ENCODE measurements around the gene SULT1A2.
"Not testable (repeated sequence)": the region's sequence is repeated elsewhere in the genome, so short reads cannot be mapped to it uniquely, and the experiment has no call there.

SULT1A2 gene

DNA sequence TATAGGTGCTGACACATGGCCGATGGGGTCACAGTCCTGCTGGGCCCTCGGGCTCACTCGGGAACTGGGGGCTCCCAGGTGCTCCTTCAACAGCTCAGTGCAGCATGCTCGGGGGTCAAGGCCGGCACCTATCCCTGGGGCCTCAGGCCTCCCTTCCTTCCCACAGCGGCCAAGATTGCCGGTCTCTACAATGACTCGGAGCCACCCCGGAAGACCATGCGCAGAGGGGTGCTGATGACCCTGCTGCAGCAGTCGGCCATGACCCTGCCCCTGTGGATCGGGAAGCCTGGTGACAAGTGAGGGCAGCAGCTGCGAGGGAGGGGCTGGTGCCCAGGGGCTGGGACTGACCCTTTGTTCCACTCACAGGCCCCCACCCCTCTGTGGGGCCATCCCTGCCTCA is 6.9 kb downstream of the SULT1A2 start:
- no peak for DNase-seq

DNA sequence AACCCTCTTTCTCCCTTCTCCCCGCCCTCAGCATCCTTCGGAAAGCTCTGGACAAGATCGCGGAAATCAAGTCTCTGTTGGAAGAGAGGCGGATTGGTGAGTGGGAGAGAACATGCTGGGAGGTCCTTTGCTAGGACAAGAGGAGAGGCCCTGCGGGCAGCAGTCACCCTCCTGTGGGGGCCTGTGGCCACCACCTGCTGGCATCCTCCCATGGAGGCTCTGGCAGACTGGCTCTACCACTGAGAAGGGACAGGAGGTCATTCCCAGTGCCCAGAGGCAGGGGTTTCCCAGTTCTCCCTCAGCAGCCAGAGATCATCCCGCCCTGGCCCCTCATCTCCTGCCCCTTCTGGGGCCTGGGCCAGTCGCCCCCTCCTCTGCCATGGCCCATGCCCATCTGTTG is 7.8 kb downstream of the SULT1A2 start:
- no peak for DNase-seq

GRCh38 chr16:28587386-28587785 is 9.5 kb downstream of the SULT1A2 start:
- no peak for DNase-seq

DNA sequence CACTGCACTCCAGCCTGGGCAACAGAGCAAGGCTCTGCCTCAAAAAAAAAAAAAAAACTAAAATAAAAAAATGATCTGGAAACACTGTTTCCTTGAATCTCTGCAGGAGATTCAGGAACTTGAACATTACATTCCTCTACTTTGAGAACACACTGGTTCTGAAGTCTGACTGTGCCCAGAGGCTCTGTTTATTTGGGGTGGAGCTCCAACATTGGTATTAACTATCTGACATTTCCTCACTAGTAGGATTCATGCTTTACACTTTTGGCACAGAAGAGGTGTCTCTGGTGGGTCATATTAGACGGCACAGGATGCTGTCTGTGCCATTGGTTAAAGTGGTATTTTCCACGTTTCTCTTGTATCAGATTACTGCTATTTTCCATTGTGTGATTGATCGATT is 10.4 kb downstream of the SULT1A2 start:
- DNase-seq, result no peak

DNA sequence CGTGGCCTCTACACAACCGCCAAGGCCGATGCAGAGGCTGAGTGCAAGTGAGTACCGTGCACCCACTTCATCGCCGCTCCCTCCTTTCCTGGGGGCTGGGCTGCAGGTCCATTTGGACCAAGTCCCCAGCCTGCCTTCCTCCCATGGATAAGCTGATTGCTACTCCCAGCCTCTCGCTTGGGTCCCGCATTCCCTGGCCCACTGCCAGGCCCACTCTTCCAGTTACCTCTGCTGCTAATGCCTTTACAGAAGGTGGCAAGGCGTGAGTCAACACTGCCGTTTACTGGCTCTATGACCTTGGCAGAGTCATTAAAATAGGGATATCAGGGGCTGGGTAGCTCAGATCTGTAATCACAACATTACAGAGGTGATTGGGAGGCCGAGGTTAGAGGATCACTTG is 11.2 kb downstream of the SULT1A2 start:
- no peak for DNase-seq

DNA sequence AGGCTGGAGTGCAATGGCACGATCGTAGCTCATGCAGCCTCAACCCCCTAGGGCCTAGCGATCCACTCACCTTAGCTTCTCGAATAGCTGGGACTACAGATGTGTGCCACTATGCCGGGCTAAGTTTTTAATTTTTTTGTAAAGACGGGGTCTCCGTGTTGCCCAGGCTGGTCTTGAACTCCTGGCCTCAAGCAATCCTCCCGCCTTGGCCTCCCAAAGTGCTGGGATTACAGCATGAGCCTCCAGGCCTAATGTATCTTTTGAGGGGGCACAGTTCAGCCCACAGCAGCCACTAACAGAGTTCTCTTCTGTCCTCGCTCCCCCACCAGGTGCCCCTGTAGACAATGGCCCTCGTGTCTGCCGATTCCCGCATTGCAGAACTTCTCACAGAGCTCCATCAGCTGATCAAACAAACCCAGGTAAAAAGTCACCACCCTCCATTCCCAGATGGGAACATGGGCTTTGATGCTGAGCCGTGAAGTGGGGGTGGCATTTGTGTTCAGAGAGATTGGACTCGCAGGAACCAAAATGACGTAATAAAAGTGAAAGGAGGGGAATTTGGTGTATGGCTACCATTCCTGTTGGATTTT is 16.0 kb downstream of the SULT1A2 start:
- no peak for DNase-seq

GRCh38 chr16:28575446-28576109 is 21.3 kb downstream of the SULT1A2 start:
- DNase-seq, result no peak

DNA sequence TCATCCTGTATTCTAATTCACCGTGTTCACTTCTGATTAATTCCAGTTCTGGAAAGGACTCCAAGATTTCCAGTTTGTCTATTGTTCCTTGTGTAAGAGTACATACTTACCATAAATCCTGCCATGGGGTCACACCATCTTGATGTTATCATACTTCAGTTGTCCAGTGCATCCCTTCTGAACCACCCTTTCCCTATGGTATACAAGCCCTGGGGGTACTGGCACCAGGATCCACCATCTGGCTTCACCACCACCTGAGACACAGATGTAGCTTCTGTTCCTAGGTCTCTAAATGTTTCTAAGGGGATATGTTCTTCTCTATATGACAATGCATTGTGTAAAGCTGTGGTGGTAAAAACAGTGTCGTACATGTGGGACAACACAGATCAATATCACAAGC is 21.9 kb downstream of the SULT1A2 start:
- DNase-seq, result no peak

DNA sequence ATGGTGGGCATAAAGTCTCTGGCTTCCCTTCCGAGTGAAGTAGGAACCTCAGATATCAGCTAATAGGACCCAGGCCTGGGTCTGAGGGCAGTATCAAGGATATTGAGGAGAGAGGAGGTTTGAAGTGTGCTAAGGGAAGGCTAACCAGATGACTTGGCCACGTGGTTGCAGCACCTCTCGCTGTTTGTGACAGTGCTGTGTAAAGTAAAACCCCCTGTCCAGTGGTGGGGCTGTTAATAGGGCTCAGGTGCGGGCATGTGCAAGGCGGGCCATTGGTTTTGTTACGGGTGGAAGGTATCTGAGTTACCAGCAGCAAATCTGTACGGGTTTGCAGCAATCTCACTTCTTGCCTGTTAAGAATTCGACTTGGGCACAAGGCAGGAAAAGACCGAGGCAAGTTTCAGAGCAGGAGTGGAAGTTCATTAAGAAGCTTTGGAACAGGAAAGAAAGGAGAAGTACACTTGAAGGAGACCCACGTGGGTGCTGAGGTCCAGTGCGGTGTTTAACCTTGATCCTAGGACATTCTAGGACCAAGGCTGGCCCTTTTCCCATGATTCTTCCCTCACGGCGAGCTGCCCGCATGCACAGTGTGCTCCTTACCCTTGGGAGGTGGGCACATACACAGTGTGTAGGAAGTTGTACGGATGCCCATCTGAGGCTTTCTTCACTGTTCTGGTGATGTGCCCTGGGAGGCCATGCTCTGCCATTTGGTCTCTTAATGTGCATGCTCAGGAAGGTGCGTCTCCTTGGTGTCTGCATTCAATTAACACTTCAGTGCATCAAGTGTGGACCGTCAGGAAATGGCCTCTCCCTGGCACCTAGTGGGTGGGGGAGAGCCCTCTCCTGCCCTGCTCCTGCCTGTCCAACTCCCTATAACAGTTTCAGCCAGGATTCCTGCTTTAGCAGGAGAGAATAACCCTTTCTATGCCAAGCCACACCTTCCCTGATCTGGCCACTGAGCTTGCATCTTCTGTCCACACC is 22.8 kb downstream of the SULT1A2 start:
- no peak for DNase-seq

- DNase-seq, result no peak
Observed at GRCh38 chr16:28572696-28573510, 23.9 kb downstream of the SULT1A2 start.

DNA sequence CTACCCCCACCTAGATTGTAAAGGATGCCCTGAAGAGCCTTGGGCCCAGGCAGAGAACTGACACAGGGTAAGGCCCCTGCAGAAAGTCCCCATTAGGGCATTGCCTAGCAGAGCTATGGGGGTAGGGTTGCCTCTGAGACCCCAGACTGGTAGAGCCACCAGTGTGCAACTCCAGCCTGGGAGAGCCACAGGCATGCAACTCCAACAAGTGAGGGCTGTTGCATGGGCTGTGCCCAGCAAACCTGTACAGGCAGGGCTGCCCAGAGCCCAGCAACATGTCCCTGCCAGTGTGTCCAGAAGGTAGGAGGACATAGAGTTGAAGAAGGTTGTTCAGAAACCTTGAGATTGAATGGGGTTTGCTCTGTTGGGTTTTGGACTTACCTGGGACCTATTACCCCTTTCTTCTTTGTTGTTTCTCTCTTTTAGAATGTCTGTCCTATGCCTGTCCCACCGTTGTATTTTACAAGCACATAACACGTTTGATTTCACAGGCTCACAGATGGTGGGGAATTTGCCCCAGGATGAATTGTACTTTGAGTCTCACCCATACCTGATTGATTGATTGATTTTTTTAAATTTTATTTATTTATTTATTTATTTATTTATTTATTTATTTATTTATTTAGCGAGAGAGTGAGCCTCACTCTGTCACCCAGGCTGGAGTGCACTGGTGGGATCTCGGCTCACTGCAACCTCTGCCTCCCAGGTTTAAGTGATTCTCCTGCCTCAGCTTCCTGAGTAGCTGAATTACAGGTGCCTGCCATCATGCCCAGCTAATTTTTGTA is 26.7 kb downstream of the SULT1A2 start:
- DNase-seq, result no peak

DNA sequence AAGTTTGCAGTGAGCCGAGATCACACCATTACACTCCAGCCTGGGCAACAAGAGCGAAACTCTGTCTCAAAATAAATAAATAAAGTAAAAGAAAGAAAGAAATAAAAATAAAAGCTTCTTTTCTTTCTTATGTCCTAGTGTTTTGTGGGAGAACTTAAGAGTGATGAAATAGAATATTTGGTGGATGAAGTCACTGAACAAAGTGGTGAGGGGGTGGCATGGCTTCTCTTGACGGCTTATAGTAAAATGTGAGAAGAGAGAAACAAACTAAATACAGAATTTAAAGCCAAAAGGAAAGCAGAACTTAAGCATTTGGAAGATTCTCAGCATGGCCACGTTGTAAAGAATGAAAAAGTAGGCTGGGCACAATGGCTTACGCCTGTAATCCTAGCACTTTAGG is 27.8 kb downstream of the SULT1A2 start:
- no peak for DNase-seq

- DNase-seq, result no peak
Observed at GRCh38 chr16:28567292-28567691, 29.6 kb downstream of the SULT1A2 start.

DNA sequence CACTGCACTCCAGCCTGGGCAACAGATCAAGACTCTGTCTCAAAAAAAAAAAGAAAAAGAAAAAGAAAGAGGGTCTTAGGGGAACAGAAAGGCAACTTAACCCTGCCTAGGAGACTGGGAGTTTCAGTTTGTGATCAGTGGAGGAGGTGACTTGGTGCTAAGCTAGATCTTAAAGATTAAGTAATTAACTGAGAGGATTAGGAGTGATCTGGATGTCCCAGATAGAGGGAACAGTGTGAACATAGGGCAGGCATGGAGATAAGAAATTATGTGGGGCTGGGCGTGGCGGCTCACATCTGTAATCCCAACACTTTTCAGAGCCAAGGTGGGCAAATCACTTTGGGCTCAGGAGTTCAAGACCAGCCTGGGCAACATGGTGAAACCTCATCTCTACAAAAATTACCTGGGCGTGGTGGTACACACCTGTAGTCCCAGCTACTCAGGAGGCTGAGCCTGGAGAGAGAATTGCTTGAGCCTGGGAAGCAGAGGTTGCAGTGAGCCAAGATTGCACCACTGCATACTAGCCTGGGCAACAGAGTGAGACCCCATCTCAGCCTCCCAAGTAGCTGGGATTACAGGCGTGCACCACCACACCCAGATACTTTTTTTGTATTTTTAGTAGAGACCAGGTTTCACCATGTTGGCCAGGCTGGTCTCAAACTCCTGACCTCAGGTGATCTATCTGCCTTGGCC is 30.5 kb downstream of the SULT1A2 start:
- not testable (repeated sequence) for DNase-seq

- no peak for DNase-seq
Observed at GRCh38 chr16:28563218-28563617, 33.6 kb downstream of the SULT1A2 start.

GRCh38 chr16:28562199-28562598 is 34.7 kb downstream of the SULT1A2 start:
- DNase-seq, result no peak

DNA sequence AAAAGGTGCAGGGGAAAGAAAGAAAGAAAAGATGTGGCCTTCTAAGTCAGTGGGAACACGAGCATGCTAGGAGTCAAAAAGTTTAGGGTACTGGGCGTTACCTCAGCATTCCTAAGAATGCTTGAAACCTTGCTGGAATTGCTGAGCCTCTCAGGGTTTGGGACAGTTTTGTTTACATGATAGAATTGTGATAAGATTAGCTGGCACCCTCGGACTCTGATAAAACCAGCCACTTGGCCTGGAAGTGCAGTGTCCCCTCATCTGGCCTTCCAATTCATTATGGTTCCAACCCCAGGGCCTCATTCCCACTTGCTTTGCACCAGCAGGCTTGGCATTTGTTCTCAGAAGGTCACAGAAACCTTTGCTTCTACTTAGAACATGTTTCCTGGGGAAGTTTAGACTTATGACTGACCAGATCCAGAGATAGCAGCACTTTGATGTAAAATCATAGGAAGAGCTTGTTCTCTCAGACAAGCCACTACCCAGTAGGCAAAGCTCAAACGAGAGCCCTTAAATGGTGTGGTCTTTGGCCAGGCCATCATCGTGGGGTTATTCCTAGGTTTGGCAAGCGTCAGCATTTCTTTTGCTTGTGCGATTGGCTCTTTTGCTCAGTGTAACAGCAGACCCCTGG is 35.2 kb downstream of the SULT1A2 start:
- no peak for DNase-seq

- no peak for DNase-seq
Observed at GRCh38 chr16:28558456-28558855, 38.4 kb downstream of the SULT1A2 start.

DNA sequence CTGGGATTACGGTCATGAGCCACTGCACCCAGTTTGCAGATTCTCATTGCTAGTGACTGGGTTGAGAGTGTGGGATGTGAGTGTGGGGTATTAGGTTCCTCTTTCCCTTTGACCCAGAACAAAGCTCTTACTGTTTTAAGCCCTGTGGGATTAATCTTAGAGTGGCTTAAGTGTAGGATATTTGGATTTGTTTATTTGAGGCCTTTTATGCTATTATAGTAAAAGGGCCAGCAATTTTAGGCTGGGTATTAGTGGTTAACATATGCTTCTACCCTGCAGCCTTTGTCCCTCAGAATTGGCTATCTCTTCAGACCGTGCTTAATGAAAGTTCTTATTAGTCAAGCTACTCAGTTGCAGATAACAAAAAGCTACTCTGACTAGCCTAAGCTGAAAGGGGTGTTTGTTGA is 39.9 kb downstream of the SULT1A2 start:
- no peak for DNase-seq

- DNase-seq, result no peak
Observed at GRCh38 chr16:28555561-28555960, 41.3 kb downstream of the SULT1A2 start.

Data from NCI-H1930 (cell line).